VCaP (cell line): Measurements from ENCODE around the gene SDF2.
A peak's percentile ranks its signal among the peaks of the same experiment; 100 is the strongest.

Experiments used
- H3K27ac ChIP-seq: fragments of 450-650 bp; 2 replicates; pipeline ENCODE4 v1.5.1; 2017
- CTCF ChIP-seq: fragments of 450-650 bp; conservative IDR thresholded peaks from 2 replicates; pipeline ENCODE4 v1.5.1; 2017; ENCODE audit warnings: mild to moderate bottlenecking, moderate library complexity

SDF2 gene

GRCh38 chr17:28698253-28698941 is 36.7 kb upstream of the SDF2 start:
- peak overlapping the region; percentile 74 for H3K27ac ChIP-seq
- TF ChIP-seq CTCF: 0 out of 2 replicates have a peak, but pooled peaks have one; percentile 29

- no peak for TF ChIP-seq CTCF
- no peak overlapping the region for H3K27ac ChIP-seq
Measured at GRCh38 chr17:28693869-28694268, 32.2 kb upstream of the SDF2 start.

- H3K27ac ChIP-seq: no peak overlapping the region
- TF ChIP-seq CTCF: no peak
Measured at GRCh38 chr17:28689011-28689410, 27.3 kb upstream of the SDF2 start.

- H3K27ac ChIP-seq: no peak overlapping the region
- no peak for TF ChIP-seq CTCF
Measured at GRCh38 chr17:28688481-28688880, 26.8 kb upstream of the SDF2 start.

- TF ChIP-seq CTCF: no peak
- peak overlapping the region; percentile 45 for H3K27ac ChIP-seq
Measured at GRCh38 chr17:28686296-28686695, 24.6 kb upstream of the SDF2 start.

- no peak for TF ChIP-seq CTCF
Measured at GRCh38 chr17:28685366-28685765, 23.7 kb upstream of the SDF2 start.

GRCh38 chr17:28684963-28685362 is 23.3 kb upstream of the SDF2 start:
- peak; percentile 91 for TF ChIP-seq CTCF
- peak overlapping the region; percentile 45 for H3K27ac ChIP-seq

More at GRCh38 chr17:28685366-28685765, 23.7 kb upstream of the SDF2 start:
- peak overlapping the region; percentile 45 for H3K27ac ChIP-seq
